ENCODE data around the gene RERE. TPM values are rescaled to one million over a fixed set of nuclear protein-coding genes. Genes with fewer than 3 reads are reported as not detected.

The RERE gene
- polyA plus RNA-seq, 1 of the 3 experiments (the other 2 are of a cell fraction): 8.1 TPM

DNA sequence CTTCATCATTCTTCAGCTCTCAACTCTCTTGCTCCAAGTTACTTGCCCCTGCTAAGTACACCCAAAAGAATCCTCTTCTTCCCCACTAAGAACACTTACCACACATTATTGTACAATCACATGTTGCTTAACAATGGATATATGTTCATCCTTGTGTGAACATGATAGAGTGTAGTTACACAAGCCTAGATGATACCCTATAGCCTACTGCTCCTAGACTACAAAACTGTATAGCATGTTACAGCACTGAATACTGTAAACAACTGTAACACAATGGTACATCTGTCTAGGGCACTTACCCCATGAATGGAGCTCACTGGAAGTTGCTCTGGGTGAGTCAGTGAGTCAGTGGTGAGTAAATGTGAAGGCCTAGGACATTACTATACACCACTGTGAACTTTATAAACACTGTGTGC lies 77.4 kb downstream of the RERE start:
- H3K79me2 ChIP-seq (ENCODE audit: insufficient read depth): no peaks in the 10 kb centered on the region
- DNase-seq: no peak
- no peak overlapping the region for H3K9ac ChIP-seq
- H3F3A ChIP-seq (replicated peaks; ENCODE audit: insufficient read depth): no peaks in the 10 kb centered on the region
- CTCF ChIA-PET: interaction anchor here (1.0 to 2.4 kb wide), 4 partner anchors 10 to 180 kb away, joined by 3 to 13 read pairs (median 8); no protein-coding TSS in a partner anchor
- peaks cover 2 to 5% of the 10 kb centered on the region in 2 experiments; a peak in 2 of 4 replicates for H3K4me1 ChIP-seq (ENCODE audit: control insufficient read depth in 1 of 2, insufficient read depth in 2 of 2, low read depth in 1 of 2, low read length in 1 of 2)
- no peak overlapping the region for H3K4me3 ChIP-seq (ENCODE audit: low read depth in 2 of 2, low read length in 1 of 2)
- peak overlapping the region in 1 of 2 experiments; percentile 33; a peak in 1 of 4 replicates for H3K27ac ChIP-seq (ENCODE audit: low read depth in 2 of 2, low read length in 1 of 2)
- TF ChIP-seq, protein P1, sequence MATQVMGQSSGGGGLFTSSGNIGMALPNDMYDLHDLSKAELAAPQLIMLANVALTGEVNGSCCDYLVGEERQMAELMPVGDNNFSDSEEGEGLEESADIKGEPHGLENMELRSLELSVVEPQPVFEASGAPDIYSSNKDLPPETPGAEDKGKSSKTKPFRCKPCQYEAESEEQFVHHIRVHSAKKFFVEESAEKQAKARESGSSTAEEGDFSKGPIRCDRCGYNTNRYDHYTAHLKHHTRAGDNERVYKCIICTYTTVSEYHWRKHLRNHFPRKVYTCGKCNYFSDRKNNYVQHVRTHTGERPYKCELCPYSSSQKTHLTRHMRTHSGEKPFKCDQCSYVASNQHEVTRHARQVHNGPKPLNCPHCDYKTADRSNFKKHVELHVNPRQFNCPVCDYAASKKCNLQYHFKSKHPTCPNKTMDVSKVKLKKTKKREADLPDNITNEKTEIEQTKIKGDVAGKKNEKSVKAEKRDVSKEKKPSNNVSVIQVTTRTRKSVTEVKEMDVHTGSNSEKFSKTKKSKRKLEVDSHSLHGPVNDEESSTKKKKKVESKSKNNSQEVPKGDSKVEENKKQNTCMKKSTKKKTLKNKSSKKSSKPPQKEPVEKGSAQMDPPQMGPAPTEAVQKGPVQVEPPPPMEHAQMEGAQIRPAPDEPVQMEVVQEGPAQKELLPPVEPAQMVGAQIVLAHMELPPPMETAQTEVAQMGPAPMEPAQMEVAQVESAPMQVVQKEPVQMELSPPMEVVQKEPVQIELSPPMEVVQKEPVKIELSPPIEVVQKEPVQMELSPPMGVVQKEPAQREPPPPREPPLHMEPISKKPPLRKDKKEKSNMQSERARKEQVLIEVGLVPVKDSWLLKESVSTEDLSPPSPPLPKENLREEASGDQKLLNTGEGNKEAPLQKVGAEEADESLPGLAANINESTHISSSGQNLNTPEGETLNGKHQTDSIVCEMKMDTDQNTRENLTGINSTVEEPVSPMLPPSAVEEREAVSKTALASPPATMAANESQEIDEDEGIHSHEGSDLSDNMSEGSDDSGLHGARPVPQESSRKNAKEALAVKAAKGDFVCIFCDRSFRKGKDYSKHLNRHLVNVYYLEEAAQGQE (IDR thresholded peaks at IDR 0.05; ENCODE audit: low read depth, low read length): no peak
- TF ChIP-seq FOSL2 (IDR thresholded peaks at IDR 0.05; ENCODE audit: borderline replicate concordance, low read depth): peak; percentile 27; the same call in 1 of the 2 replicates
- POLR2A ChIA-PET: no interaction called here
- H4K20me1 ChIP-seq (ENCODE audit: insufficient read depth): no peaks in the 10 kb centered on the region
- H3K4me2 ChIP-seq: no peak overlapping the region
- no peak overlapping the region for H2AFZ ChIP-seq (ENCODE audit: low read depth)
- no peaks in the 10 kb centered on the region for H3K9me2 ChIP-seq
- no peaks in the 10 kb centered on the region for H3K36me3 ChIP-seq (replicated peaks in 1 of 2; ENCODE audit: control insufficient read depth in 1 of 2, insufficient read depth in 2 of 2, low read length in 1 of 2)
- H3K27me3 ChIP-seq (ENCODE audit: insufficient read depth): no peaks in the 10 kb centered on the region
- H3K9me3 ChIP-seq: no peaks in the 10 kb centered on the region

DNA sequence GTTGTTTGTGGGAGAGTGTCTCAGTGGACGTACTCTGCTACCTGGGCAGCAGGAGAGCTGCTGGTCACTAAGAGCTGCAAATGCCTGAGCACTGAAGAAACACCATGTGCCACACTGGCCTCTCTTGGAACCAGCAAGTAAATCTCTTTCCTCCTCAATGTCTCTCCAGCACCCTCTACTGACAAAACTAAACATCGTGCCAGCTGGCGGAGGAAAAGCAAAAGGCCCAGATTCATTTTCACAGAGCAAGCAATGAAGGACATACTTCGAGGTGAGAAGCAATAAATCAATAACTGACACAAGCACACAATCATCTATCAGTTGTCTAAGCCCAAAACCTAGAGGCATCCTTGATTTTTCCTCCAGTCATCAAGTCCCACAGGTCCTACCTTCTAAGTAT lies 78.1 kb downstream of the RERE start:
- TF ChIP-seq, protein P2, sequence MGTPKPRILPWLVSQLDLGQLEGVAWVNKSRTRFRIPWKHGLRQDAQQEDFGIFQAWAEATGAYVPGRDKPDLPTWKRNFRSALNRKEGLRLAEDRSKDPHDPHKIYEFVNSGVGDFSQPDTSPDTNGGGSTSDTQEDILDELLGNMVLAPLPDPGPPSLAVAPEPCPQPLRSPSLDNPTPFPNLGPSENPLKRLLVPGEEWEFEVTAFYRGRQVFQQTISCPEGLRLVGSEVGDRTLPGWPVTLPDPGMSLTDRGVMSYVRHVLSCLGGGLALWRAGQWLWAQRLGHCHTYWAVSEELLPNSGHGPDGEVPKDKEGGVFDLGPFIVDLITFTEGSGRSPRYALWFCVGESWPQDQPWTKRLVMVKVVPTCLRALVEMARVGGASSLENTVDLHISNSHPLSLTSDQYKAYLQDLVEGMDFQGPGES (IDR thresholded peaks at IDR 0.05; ENCODE audit: low read depth, low read length): no peak
- TF ChIP-seq SIN3A (IDR thresholded peaks at IDR 0.05; ENCODE audit: borderline replicate concordance, low read depth, low read length): no peak
- TF ChIP-seq, protein P3, sequence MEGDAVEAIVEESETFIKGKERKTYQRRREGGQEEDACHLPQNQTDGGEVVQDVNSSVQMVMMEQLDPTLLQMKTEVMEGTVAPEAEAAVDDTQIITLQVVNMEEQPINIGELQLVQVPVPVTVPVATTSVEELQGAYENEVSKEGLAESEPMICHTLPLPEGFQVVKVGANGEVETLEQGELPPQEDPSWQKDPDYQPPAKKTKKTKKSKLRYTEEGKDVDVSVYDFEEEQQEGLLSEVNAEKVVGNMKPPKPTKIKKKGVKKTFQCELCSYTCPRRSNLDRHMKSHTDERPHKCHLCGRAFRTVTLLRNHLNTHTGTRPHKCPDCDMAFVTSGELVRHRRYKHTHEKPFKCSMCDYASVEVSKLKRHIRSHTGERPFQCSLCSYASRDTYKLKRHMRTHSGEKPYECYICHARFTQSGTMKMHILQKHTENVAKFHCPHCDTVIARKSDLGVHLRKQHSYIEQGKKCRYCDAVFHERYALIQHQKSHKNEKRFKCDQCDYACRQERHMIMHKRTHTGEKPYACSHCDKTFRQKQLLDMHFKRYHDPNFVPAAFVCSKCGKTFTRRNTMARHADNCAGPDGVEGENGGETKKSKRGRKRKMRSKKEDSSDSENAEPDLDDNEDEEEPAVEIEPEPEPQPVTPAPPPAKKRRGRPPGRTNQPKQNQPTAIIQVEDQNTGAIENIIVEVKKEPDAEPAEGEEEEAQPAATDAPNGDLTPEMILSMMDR (IDR thresholded peaks at IDR 0.05): no peak
- TF ChIP-seq, protein P4, sequence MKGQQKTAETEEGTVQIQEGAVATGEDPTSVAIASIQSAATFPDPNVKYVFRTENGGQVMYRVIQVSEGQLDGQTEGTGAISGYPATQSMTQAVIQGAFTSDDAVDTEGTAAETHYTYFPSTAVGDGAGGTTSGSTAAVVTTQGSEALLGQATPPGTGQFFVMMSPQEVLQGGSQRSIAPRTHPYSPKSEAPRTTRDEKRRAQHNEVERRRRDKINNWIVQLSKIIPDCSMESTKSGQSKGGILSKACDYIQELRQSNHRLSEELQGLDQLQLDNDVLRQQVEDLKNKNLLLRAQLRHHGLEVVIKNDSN (IDR thresholded peaks at IDR 0.05; ENCODE audit: borderline replicate concordance, low read depth): no peak
- no peak for TF ChIP-seq FOXM1 (IDR thresholded peaks at IDR 0.05; ENCODE audit: low read depth)
- no peak for TF ChIP-seq GABPA (IDR thresholded peaks at IDR 0.05; ENCODE audit: low read depth)
- TF ChIP-seq RAD21 (IDR thresholded peaks at IDR 0.05; ENCODE audit: low read length): peak; percentile 16; the same call in 1 of the 2 replicates
- no peak for TF ChIP-seq EZH2phosphoT487 (IDR thresholded peaks at IDR 0.05; ENCODE audit: borderline replicate concordance, low read depth)
- POLR2A ChIA-PET: no interaction called here

More for the DNA sequence above, 78.1 kb downstream of the RERE start:
- Histone ChIP-seq H2AFZ (ENCODE audit: low read depth) (no peak overlapping the region), H3K27ac (ENCODE audit: low read depth in 2 of 2, low read length in 1 of 2) (no peak overlapping the region), H3K4me1 (ENCODE audit: control insufficient read depth in 1 of 2, insufficient read depth in 2 of 2, low read depth in 1 of 2, low read length in 1 of 2) (peaks cover 0 to 5% of the 10 kb centered on the region in 2 experiments; a peak in 1 of 4 replicates), H3K4me3 (ENCODE audit: low read depth in 2 of 2, low read length in 1 of 2) (no peak overlapping the region), H3K9me2 (no peaks in the 10 kb centered on the region), H4K20me1 (ENCODE audit: insufficient read depth) (no peaks in the 10 kb centered on the region), H3K79me2 (ENCODE audit: insufficient read depth) (no peaks in the 10 kb centered on the region), H3K27me3 (ENCODE audit: insufficient read depth) (no peaks in the 10 kb centered on the region), H3K9me3 (no peaks in the 10 kb centered on the region), H3K4me2 (no peak overlapping the region), H3F3A (replicated peaks; ENCODE audit: insufficient read depth) (no peaks in the 10 kb centered on the region), H3K9ac (no peak overlapping the region), H3K36me3 (replicated peaks in 1 of 2; ENCODE audit: control insufficient read depth in 1 of 2, insufficient read depth in 2 of 2, low read length in 1 of 2) (no peaks in the 10 kb centered on the region)
- CTCF ChIA-PET: interaction anchor here (2.4 kb wide), 1 partner anchor 110 kb away, joined by 10 read pairs; no protein-coding TSS in a partner anchor
- 96% methylated on average over 4 of the region's 4 CpGs for WGBS (ENCODE audit: low lambda C conversion rate)
- no peak for DNase-seq

Data from SK-N-SH (cell line).